Psoas muscle (tissue), 8 donors: ENCODE data around the gene FAM162B. TPM values are rescaled to one million over a fixed set of nuclear protein-coding genes. Genes with fewer than 3 reads are reported as not detected.

Source experiments
- ATAC-seq, 4 donors: fragments of 200-7000 bp; cut with Tn5 transposase; one replicate each; pipeline ENCODE4 v1.9.1; 2020; ENCODE audit warnings: moderate library complexity in 3 of 4, mild to moderate bottlenecking in 2 of 4
- DNase-seq, 2 donors: peaks; one replicate each; pipeline ENCODE4 v3.0.0-alpha.2; 2020
- H3K27ac ChIP-seq: fragments of 200-600 bp; one replicate; pipeline ENCODE4 v1.8.0; 2022
- H3K27me3 ChIP-seq, 3 donors: fragments of 200-600 bp in 1 of 3; one replicate each; pipeline versions ENCODE4 v1.6.1 to v1.8.0; 2013 to 2022; ENCODE audit warnings: low read length in 2 of 3, mild to moderate bottlenecking in 2 of 3, moderate library complexity in 1 of 3; ENCODE audit not compliant: insufficient read depth in 3 of 3
- H3K36me3 ChIP-seq, 2 donors: fragments of 200-600 bp in 1 of 2; one replicate each; pipeline versions ENCODE4 v1.6.1 to v1.8.0; 2013 to 2022; ENCODE audit warnings: low read depth in 1 of 2, mild to moderate bottlenecking in 1 of 2, moderate library complexity in 1 of 2; ENCODE audit not compliant: insufficient read depth in 1 of 2
- H3K4me1 ChIP-seq: fragments of 200-600 bp; one replicate; pipeline ENCODE4 v1.8.0; 2022
- H3K4me3 ChIP-seq: fragments of 200-600 bp; one replicate; pipeline ENCODE4 v1.8.0; 2022; ENCODE audit warnings: mild to moderate bottlenecking
- H3K9me3 ChIP-seq: fragments of 200-600 bp; one replicate; pipeline ENCODE4 v1.8.0; 2022
- CTCF ChIP-seq: fragments of 200-600 bp; IDR thresholded peaks from one replicate; pipeline ENCODE4 v1.8.0; 2022; ENCODE audit warnings: antibody characterized with exemption
- WGBS, 3 donors: extraction: QIAGEN DNeasy Blood & Tissue Kit; methylation state at CpG; one replicate each; pipeline versions ENCODE4 v1.1.6 to v1.1.7; 2013; 5-methylcytosine and 5-hydroxymethylcytosine counted together
- intact Hi-C, 2 donors: fragments of 100-400 bp; cut with DNase I; formaldehyde crosslinking; loops; one replicate each; pipeline versions ENCODE4 v1.11.0 to v1.14.2; 2022
- polyA plus RNA-seq, 3 donors: library from polyadenylated mRNA; stranded (reverse); fragments of 200-250 nt; gene quantifications; one replicate each; pipeline ENCODE4 v1.2.3, GENCODE V29; 2013
- total RNA-seq, 4 donors: library from RNA; stranded (reverse); fragmentation: NEBNext Ultra II Directional in 2 of 4; extraction: Animal tissue kit (Norgen Biotek cat#: 25700) in 2 of 4; gene quantifications; one replicate each; pipeline versions ENCODE4 v1.2.1 to v1.2.4, GENCODE V29; 2021 to 2023
- donor health status: healthy with polysubstance abuse.
- donor health status: DM: no; HTN: no; CAD: no; lungs with moderate emphysema.
- donor health status: Bipolar disorder and iron deficiency.
- donor health status: healthy.
- donor health status: DM: yes; HTN: yes; CAD: no.
- donor health status: DM: no; HTN: no; CAD: no.
- donor health status: DM: no; HTN: no; CAD: no.
- donor health status: DM: yes; HTN: yes; CAD: no.

Gene FAM162B
- total and polyA plus RNA-seq, 7 donors = 1.8 to 7.7 (median 2.8) TPM

DNA sequence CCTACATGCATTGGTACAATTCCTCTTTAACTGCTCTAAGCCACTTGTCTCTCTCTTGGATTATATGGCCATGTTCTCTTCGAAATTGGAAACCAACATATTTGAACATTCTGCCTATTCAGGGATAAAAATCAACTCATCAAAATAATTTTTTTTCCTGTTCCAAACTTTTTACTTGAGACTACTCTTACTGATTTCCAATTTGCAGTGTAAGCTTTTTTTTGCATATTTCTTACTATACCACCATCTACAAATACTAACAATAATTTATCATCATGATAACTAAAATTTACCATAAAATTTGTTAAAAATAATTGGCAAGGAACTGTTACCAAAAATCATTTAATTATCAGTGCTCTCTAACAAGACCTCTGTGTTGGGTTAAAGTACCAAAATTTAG is 6.9 kb upstream of the FAM162B start:
- no peaks in the 10 kb centered on the region for H3K4me1 ChIP-seq
- H3K9me3 ChIP-seq = no peaks in the 10 kb centered on the region
- ATAC-seq = no peak
- intact Hi-C loops = no loop called here
- no peaks in the 10 kb centered on the region for H3K27me3 ChIP-seq
- no peak for DNase-seq
- 59 to 68% (median 68%) methylated on average over 1 of the region's 1 CpG for WGBS, 3 donors
- H3K4me3 ChIP-seq = no peak overlapping the region
- no peak for TF ChIP-seq CTCF
- no peak overlapping the region for H3K27ac ChIP-seq
- no peaks in the 10 kb centered on the region for H3K36me3 ChIP-seq

DNA sequence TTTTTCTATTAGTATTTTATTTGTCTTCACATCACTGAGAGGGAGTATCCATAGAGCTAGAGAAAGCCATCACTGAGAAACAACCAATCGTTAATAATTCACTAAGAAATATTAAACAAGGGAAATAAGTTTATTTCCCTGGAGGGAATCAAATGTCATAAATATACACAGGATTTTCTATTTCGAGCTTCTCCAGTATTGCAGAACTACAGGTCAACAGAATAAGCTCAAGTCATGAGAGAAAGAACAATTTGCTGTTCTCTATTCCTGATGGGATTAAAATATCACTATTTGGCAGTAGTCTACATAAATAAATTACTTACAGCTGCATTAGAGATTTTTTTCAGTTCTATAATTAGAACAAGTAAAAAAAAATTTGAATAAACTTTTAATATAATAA is 2.2 kb upstream of the FAM162B start:
- Histone ChIP-seq H3K4me3 (no peak overlapping the region), H3K4me1 (no peaks in the 10 kb centered on the region), H3K27ac (no peak overlapping the region), H3K27me3 (peaks cover 0 to 30% (median 7%) of the 10 kb centered on the region in 3 donors), H3K9me3 (no peaks in the 10 kb centered on the region), H3K36me3 (no peaks in the 10 kb centered on the region)
- 53 to 58% (median 54%) methylated on average over 2 of the region's 2 CpGs for WGBS, 3 donors
- intact Hi-C loops = no loop called here
- DNase-seq (no peak), ATAC-seq (no peak)
- no peak for TF ChIP-seq CTCF

GRCh38 chr6:116766506-116767176 is 1.1 kb upstream of the FAM162B start:
- intact Hi-C loops = no loop called here
- Histone ChIP-seq H3K27me3 (peaks cover 0 to 30% (median 7%) of the 10 kb centered on the region in 3 donors), H3K4me3 (no peak overlapping the region), H3K36me3 (no peaks in the 10 kb centered on the region), H3K4me1 (no peaks in the 10 kb centered on the region), H3K27ac (no peak overlapping the region), H3K9me3 (no peaks in the 10 kb centered on the region)
- ATAC-seq (no peak), DNase-seq (no peak)
- WGBS, 3 donors = 76 to 83% (median 77%) methylated on average over 5 of the region's 5 CpGs
- no peak for TF ChIP-seq CTCF

GRCh38 chr6:116764629-116764960 is 924 bp downstream of the FAM162B start:
- DNase-seq (peak; percentile 18 to 62), ATAC-seq (peak in 2 of 4 donors; percentile 13 to 54)
- intact Hi-C loops = no loop called here
- H3K27ac ChIP-seq = peak overlapping the region; percentile 50
- peaks cover 0 to 30% (median 7%) of the 10 kb centered on the region in 3 donors for H3K27me3 ChIP-seq
- H3K36me3 ChIP-seq = no peaks in the 10 kb centered on the region
- H3K4me3 ChIP-seq = peak overlapping the region; percentile 69
- no peak for TF ChIP-seq CTCF
- 31 to 35% (median 34%) methylated on average over 16 to 19 of the region's 19 CpGs for whole genome bisulfite sequencing, 3 donors
- no peaks in the 10 kb centered on the region for H3K9me3 ChIP-seq
- H3K4me1 ChIP-seq = no peaks in the 10 kb centered on the region
